Activated CD8-positive, alpha-beta T cell treated with anti-CD3 and anti-CD28 coated beads for 36 hours (primary cell): ENCODE measurements around the gene PCDHA1. TPM values are rescaled to one million over a fixed set of nuclear protein-coding genes. Genes with fewer than 3 reads are reported as not detected.

Experiments used
- ATAC-seq: fragments of 200-7000 bp; cut with Tn5 transposase; one replicate; pipeline ENCODE4 v1.10.0; 2021; ENCODE audit warnings: mild to moderate bottlenecking, moderate library complexity
- CTCF ChIA-PET: fragments of 350-600 bp; sonication (Branson Sonifier 250); formaldehyde crosslinking; loops from one replicate; lab custom pipeline; 2021; ENCODE audit warnings: antibody characterized with exemption; lab: Charles Lee
- POLR2A ChIA-PET: fragments of 350-600 bp; sonication (Branson Sonifier 250); formaldehyde crosslinking; loops from one replicate; lab custom pipeline; 2021; ENCODE audit warnings: antibody characterized with exemption; lab: Charles Lee
- DNase-seq: peaks from one replicate; pipeline ENCODE4 v3.0.0-alpha.2; 2020
- H3K27ac Mint-ChIP-seq: one replicate; pipeline ENCODE4 v1.8.0; 2021; ENCODE audit warnings: mild to moderate bottlenecking, mixed read lengths
- H3K27me3 Mint-ChIP-seq: one replicate; pipeline ENCODE4 v1.8.0; 2021; ENCODE audit warnings: mixed read lengths
- H3K36me3 Mint-ChIP-seq: one replicate; pipeline ENCODE4 v1.8.0; 2021; ENCODE audit warnings: low read depth, mixed read lengths
- H3K4me1 Mint-ChIP-seq: one replicate; pipeline ENCODE4 v1.8.0; 2021; ENCODE audit warnings: low read depth, mixed read lengths
- H3K4me3 Mint-ChIP-seq: one replicate; pipeline ENCODE4 v1.8.0; 2021; ENCODE audit warnings: mild to moderate bottlenecking, moderate library complexity, mixed read lengths
- H3K9me3 Mint-ChIP-seq: one replicate; pipeline ENCODE4 v1.8.0; 2021; ENCODE audit warnings: mixed read lengths
- intact Hi-C: fragments of 100-400 bp; cut with micrococcal nuclease; formaldehyde crosslinking; loops from one replicate; pipeline ENCODE4 v1.10.0; 2022
- total RNA-seq, 2 experiments: library from RNA; stranded (reverse); gene quantifications; one replicate each; pipeline ENCODE4 v1.2.3, GENCODE V29; 2021
- TF ChIP-seq, protein P1 (sequence below): fragments of 200-600 bp; IDR thresholded peaks from one replicate; pipeline ENCODE4 v1.8.0; 2022; ENCODE audit warnings: antibody characterized with exemption, mild to moderate bottlenecking

The PCDHA1 gene
- total RNA-seq, 2 experiments from 2014 or later, result not detected

GRCh38 chr5:140964356-140964755 is 178.4 kb downstream of the PCDHA1 start:
- H3K27ac Mint-ChIP-seq, result no peak overlapping the region
- no peak overlapping the region for H3K4me3 Mint-ChIP-seq
- no peaks in the 10 kb centered on the region for H3K36me3 Mint-ChIP-seq
- ChIA-PET CTCF (interaction anchor here (1.2 kb wide), 1 partner anchor 178 kb away, joined by 3 read pairs; the partner anchor contains the start of gene PCDHA1), POLR2A (no interaction called here)
- H3K9me3 Mint-ChIP-seq, result no peaks in the 10 kb centered on the region
- ATAC-seq (no peak), DNase-seq (no peak)
- no peaks in the 10 kb centered on the region for H3K4me1 Mint-ChIP-seq
- TF ChIP-seq, protein P1, sequence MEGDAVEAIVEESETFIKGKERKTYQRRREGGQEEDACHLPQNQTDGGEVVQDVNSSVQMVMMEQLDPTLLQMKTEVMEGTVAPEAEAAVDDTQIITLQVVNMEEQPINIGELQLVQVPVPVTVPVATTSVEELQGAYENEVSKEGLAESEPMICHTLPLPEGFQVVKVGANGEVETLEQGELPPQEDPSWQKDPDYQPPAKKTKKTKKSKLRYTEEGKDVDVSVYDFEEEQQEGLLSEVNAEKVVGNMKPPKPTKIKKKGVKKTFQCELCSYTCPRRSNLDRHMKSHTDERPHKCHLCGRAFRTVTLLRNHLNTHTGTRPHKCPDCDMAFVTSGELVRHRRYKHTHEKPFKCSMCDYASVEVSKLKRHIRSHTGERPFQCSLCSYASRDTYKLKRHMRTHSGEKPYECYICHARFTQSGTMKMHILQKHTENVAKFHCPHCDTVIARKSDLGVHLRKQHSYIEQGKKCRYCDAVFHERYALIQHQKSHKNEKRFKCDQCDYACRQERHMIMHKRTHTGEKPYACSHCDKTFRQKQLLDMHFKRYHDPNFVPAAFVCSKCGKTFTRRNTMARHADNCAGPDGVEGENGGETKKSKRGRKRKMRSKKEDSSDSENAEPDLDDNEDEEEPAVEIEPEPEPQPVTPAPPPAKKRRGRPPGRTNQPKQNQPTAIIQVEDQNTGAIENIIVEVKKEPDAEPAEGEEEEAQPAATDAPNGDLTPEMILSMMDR, result no peak
- H3K27me3 Mint-ChIP-seq, result peaks cover 29% of the 10 kb centered on the region
- intact Hi-C loops, result no loop called here

- DNase-seq (no peak), ATAC-seq (no peak)
- Mint-ChIP-seq H3K4me1 (no peaks in the 10 kb centered on the region), H3K27ac (no peak overlapping the region), H3K4me3 (no peak overlapping the region), H3K27me3 (peaks cover 29% of the 10 kb centered on the region), H3K36me3 (no peaks in the 10 kb centered on the region), H3K9me3 (no peaks in the 10 kb centered on the region)
- intact Hi-C loops, result no loop called here
- TF ChIP-seq, protein P1, result no peak
- CTCF ChIA-PET, result no interaction called here
- POLR2A ChIA-PET, result no interaction called here
These were observed 180.0 kb downstream of the PCDHA1 start for GRCh38 chr5:140965905-140966292.

DNA sequence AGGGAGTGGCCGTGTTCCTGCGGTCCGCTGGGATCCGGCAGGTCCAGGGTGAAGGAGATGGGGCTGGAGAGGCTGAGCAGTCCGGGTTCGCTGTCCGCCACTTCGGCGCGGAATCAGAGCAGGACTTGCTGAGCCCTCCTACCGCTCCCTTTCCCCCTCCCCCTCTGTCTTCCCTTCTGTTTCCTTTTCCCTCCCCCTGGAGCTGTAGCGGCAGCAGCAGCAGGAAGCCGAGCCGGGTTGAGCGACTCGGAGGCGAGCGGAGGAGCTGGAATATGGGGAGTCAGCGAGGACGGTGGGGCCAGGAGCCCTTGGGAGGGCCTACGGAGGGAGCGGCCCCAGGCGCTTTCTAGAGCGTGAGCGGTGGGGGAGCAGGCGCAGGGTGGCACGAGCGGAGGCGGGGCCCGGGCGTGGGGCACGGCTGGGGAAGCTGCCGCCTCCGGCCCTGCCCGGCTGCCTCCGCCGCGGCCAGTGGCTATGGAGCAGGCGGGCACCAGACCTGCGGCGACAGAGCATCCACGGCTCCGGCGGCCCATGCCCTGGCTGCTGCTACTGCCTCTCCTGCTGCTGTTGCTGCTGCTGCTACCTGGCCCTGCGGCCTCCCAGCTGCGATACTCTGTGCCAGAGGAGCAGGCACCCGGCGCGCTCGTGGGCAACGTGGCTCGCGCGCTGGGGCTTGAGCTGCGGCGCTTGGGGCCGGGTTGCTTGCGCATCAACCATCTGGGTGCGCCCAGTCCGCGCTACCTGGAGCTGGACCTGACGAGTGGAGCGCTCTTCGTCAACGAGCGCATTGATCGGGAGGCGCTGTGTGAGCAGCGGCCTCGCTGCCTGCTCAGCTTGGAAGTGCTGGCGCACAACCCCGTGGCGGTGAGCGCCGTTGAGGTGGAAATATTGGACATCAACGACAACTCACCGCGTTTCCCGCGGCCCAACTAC is 180.6 kb downstream of the PCDHA1 start, which contains the start of gene PCDHAC2:
TSS of gene PCDHAC2 (plus strand) at position 184 of the 933 bp plus-strand sequence. CDS start at position 475, 291 bp downstream.
- H3K36me3 Mint-ChIP-seq, result no peaks in the 10 kb centered on the region
- H3K4me3 Mint-ChIP-seq, result no peak within 1 kb of the TSS
- H3K9me3 Mint-ChIP-seq, result no peaks in the 10 kb centered on the region
- H3K4me1 Mint-ChIP-seq, result no peaks in the 10 kb centered on the region
- H3K27me3 Mint-ChIP-seq, result peaks cover 29% of the 10 kb centered on the region
- POLR2A ChIA-PET, result no interaction called here
- ATAC-seq (no peak), DNase-seq (no peak)
- intact Hi-C loops, result no loop called here
- H3K27ac Mint-ChIP-seq, result no peak within 1 kb of the TSS
- TF ChIP-seq, protein P1, result no peak
- CTCF ChIA-PET, result no interaction called here

GRCh38 chr5:140967226-140967893 is 181.4 kb downstream of the PCDHA1 start:
- intact Hi-C loops, result no loop called here
- Mint-ChIP-seq H3K36me3 (no peaks in the 10 kb centered on the region), H3K4me3 (no peak overlapping the region), H3K27ac (no peak overlapping the region), H3K27me3 (peaks cover 29% of the 10 kb centered on the region), H3K9me3 (no peaks in the 10 kb centered on the region), H3K4me1 (no peaks in the 10 kb centered on the region)
- ATAC-seq (no peak), DNase-seq (no peak)
- TF ChIP-seq, protein P1, result no peak
- ChIA-PET CTCF (no interaction called here), POLR2A (no interaction called here)
